Keratinocyte (primary cell): ENCODE data around the gene OGA.

Source experiments
- CTCF ChIP-seq, 3 experiments: IDR thresholded peaks in 1 of 3; conservative IDR thresholded peaks in 1 of 3; optimal IDR thresholded peaks in 1 of 3; 2 replicates in 2 of 3; 3 replicates in 1 of 3; pipeline versions ENCODE3 to v1.5.1; 2011; ENCODE audit warnings: low read length in 3 of 3, mild to moderate bottlenecking in 3 of 3, moderate library complexity in 2 of 3, control low read depth in 1 of 3, inconsistent platforms in 1 of 3; ENCODE audit not compliant: insufficient read depth in 2 of 3; ENCODE audit errors: extremely low read depth in 1 of 3
- EZH2 ChIP-seq: IDR thresholded peaks from one replicate; pipeline ENCODE4 v1.6.1; 2012; ENCODE audit warnings: inconsistent platforms, mild to moderate bottlenecking, low read length, moderate library complexity

- TF ChIP-seq CTCF (optimal IDR thresholded peaks at IDR 0.05 in 1 of 3, IDR thresholded peaks at IDR 0.05 in 1 of 3, conservative IDR thresholded peaks at IDR 0.05 in 1 of 3; ENCODE audit: extremely low read depth in 1 of 3, insufficient read depth in 2 of 3, low read length in 3 of 3) (no peak), EZH2 (no peak)
Observed at GRCh38 chr10:101848894-101849351, 30.7 kb upstream of the OGA start.
